ENCODE data around the gene MGMT.

GRCh38 chr10:129481641-129482040, 14.6 kb downstream of the MGMT start:
- TF ChIP-seq CTCF (IDR thresholded peaks at IDR 0.05) (no peak), EP300 (IDR thresholded peaks at IDR 0.05) (no peak), POLR2A (IDR thresholded peaks at IDR 0.05; ENCODE audit: low read depth) (no peak), POLR2AphosphoS5 (IDR thresholded peaks at IDR 0.05) (no peak)
